ENCODE data around the gene RCAN2.

DNA sequence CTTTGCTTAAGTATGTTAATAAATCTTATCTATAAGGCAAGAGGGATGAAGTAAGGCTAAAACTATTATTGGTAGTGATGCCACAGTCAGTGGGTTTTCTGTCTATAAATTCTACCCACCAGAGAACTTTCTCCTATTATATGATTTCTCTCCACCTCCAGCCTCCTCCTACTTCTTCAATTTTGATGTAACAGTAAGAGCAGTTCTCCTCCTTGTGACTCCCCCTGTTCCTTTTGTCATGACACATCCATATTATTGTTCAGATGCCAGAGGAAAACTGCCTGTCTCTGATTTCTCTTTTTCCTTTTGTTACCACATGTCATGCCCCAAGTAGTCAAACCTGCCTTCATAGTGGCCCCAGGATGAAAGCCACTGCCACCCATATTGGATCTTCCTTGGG, 9.1 kb upstream of the RCAN2 start:
- TF ChIP-seq CTCF (conservative IDR thresholded peaks at IDR 0.05; ENCODE audit: low read length) (no peak), EZH2phosphoT487 (IDR thresholded peaks at IDR 0.05; ENCODE audit: borderline replicate concordance, low read depth, low read length) (no peak)

Data from OCI-LY7 (cell line).